Limb (tissue), 2 donors: Measurements from ENCODE around the gene TAS1R3.
"Not testable (repeated sequence)": the region's sequence is repeated elsewhere in the genome, so short reads cannot be mapped to it uniquely, and the experiment has no call there.

ENCODE experiments used
- DNase-seq, 2 donors: peaks; one replicate each; pipeline ENCODE4 v3.0.0-alpha.2; 2016; ENCODE audit errors: extremely low spot score in 2 of 2

TAS1R3 gene

DNA sequence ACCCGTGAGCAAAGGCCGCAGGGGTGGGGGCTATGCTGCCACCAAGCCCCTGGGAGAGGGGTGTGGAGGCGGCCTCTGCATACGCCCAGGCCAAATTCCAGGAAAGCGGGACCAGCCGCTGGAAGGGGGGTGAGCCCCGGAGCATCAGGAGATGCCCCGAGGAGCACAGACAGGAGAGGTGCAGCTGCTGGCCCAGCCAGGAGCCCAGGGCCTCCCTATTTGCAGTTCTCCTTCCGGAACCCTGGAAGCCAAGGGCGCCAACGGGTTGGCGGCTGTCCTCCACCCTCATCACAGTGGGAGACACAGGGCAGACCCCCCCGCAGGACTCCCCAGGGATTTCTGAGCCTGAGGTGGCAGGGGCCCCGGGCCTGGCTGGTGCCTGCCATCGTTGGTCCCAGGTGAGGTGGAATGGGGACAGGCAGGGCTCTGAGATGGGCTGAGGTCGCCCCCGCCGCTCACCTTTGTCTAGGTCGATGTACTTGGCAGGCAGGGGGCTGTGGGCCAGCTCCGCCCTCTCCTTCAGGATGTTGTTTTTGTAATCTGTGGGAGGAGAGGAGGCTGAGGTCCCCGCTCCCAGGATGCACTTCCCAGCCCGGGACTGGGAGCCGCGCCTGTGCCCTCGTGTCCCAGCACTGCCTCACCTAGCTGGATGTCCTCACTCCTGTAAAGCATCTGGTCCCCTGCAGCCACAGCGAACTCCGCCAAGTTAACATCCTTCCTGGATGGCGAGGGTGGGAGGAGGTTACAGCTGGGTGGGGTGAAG lies 22.5 kb downstream of the TAS1R3 start:
- no peak for DNase-seq

- no peak for DNase-seq
These were observed 23.5 kb downstream of the TAS1R3 start for GRCh38 chr1:1354271-1355247.

DNA sequence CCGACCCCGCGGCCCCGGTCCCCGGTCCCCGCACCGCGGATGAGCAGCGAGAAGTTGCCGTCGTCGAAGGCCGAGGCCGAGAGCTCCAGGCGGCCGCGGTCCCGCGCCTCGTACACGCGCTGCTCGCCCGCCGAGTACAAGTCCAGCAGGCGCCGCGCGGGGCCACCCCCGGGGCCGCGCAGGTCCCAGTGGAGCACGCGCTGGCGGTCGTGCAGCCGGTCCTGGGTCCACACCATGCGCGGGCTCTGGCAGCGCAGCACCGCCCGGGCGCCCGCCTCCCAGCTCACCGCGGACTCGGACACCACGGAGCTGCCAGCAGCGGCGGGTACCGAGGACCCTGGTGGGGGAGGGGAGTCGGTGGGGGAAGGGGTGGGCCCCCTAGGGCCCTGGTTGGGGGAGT lies 24.3 kb downstream of the TAS1R3 start:
- no peak for DNase-seq

- no peak for DNase-seq
These were observed 25.2 kb downstream of the TAS1R3 start for GRCh38 chr1:1356166-1356795.

DNA sequence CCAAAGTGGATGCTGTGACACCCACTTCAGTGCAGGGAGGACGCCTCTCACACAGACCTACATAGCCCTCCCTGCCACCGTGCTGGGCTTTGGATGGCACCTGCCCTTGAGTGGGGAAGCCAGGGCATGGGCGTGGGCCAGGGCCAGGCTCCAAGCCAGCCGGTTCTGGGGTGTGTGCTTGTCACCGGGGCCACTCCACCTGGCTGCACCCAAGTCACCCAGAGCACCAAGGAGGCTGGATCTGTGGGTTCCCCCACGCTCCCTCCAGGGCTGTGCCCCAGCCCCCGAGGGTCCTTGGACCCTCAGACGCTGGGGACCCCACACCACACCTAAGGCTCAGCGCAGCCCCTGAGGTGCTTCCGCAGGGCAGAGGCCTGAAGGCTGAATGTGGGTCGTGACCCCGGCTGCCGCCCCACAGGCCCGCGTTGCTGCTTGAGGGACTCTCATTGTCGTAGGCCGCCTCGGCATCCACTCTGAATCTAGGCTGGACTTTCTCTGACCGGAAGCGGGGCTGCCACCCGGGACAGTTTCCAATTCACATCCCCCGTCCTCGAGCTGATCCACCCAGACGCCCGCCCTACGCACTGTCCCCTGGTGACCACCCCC lies 25.8 kb downstream of the TAS1R3 start:
- no peak for DNase-seq

DNA sequence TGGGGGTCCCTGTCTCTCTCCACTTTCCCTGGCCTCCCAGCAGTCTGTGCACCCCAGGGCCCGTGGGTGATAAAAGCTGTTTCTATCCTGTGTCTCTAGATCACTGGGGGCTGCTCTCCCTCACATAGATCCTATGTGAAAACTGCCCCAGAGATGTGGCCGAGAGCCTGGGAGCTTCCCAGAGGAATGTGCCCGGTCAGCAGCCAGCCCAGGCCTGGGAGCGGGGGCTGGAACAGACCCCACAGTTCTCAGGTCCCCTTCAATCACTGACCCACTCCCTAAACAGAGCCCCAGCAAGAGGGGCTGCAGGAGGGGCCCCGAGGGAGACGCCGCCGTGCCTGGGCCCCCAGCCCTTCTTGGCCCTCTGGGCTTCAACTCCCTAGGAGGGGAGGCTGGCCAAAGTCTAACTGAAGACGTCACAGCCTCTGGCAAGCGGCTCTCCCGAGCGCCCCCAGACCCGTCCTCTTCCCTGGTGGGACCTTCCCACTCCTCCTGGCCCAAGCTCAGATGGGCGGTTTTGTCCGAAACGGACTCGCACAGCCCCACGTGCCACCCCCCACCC lies 26.9 kb downstream of the TAS1R3 start:
- no peak for DNase-seq

GRCh38 chr1:1358433-1359271 lies 27.6 kb downstream of the TAS1R3 start, which contains the start of gene MXRA8:
Gene MXRA8 (minus strand): TSS chr1:1358555. CDS start chr1:1358504, 51 bp downstream.
- DNase-seq, result peak; percentile 82 to 88

- DNase-seq, result no peak
These were observed 28.2 kb downstream of the TAS1R3 start for GRCh38 chr1:1359308-1359663.

DNA sequence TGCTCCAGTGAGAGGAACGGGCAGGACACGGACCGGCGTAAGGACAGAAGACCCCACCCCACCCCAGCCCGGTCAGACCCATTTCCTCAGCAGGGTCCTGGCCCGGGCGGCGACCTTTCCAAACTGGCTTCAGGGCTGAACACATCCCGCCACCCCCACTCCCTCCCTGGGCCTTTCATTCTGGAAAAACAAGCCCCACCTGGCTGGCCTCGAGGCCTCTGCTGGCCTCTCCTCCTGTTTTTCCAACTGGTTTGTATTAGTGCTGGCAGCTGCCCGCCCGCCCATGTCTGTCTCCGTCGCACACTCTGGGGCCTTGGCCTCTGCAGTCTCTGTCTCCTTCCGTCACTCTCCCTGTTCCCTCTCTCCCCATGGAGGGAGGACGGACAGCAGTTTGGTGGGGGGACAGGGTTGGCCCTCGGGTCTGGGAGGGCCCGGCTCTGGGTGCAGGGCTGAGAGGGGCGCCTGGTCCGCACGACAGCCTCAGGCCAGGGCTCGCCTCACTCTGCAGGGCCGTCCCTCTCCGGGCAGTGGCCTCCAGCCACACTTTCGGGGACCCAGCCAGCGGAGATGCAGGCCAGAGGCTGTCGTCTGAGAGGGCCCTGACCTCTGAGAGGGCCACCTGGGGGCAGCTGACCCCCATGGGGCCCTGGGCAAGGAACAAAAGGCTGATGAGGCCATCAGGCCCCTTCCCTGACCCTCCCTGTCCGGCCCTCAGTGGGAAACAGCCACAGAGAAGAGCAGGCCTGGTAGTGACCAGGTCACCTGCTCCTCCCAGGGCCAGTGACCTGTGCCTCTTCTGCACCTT lies 28.8 kb downstream of the TAS1R3 start:
- DNase-seq, result peak; percentile 59 to 76

DNA sequence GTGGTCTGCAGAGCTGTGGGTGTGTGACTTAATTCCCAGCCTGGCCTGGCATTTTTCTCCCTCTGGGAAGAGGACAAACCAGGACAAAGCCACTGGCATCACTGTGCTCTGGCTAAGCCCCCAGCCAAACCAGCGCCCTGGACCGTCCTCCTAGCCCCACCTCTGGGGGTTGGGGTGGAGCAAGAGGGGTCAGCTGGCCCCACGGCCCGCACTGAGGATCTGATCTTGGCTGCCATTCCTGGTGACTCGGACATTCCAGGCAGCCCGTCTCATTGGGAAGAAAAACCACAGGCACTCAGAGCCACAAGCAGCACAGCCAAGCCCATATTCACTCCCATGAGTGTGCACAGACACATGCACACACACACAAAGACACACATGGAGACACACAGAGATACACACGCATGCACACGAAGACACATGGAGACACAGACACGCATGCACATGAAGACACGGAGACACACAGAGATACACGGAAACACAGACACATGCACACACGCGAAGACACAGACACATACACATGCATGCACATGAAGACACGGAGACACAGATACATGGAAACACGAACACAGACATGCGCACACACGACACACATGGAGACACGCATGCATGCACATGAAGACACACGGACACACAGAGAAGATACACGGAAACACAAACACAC lies 29.6 kb downstream of the TAS1R3 start:
- peak in 1 of 2 donors; percentile 51 for DNase-seq

GRCh38 chr1:1361233-1361981 lies 30.3 kb downstream of the TAS1R3 start:
- DNase-seq, result peak in 1 of 2 donors; percentile 32

GRCh38 chr1:1361982-1362423 lies 30.9 kb downstream of the TAS1R3 start:
- peak in 1 of 2 donors; percentile 60 for DNase-seq

- no peak for DNase-seq
These were observed 33.2 kb downstream of the TAS1R3 start for GRCh38 chr1:1364266-1364665.

GRCh38 chr1:1365875-1366698 lies 35.0 kb downstream of the TAS1R3 start:
- no peak for DNase-seq

GRCh38 chr1:1366699-1367066 lies 35.6 kb downstream of the TAS1R3 start:
- no peak for DNase-seq

DNA sequence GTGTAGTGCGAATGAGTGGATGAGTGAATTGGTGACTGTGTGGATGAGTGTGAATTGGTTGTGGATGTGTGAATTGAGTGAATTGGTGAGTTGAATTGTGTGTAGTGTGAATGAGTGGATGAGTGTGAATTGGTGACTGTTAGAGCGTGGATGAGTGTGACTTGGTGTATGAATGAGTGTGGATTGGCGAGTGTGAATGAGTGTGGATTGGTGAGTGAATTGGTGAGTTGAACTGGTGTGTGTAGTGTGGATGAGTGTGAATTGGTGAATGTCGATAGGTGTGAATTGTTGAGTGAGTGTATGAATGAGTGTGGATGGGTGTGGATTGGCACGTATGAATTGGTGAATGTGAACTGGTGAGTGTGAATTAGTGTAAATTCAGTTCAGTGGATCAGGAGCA lies 36.2 kb downstream of the TAS1R3 start:
- DNase-seq, result no peak

DNA sequence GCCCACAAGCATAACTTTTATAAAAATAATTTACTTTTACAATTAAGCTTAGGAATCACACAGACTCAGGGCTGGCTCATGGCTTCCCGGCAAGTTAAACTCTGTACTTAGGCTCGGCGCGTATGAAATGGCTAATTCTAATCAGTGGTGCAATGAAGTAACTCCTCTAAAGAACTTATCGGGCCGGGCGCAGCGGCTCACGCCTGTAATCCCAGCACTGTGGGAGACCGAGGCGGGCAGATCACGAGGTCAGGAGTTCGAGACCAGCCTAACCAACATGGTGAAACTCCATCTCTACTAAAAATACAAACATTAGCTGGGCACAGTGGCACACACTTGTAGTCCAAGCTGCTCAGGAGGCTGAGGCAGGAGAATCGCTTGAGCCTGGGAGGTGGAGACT lies 39.0 kb downstream of the TAS1R3 start:
- not testable (repeated sequence) for DNase-seq
